Measurements from ENCODE around the gene CACNA1I. TPM values are rescaled to one million over a fixed set of nuclear protein-coding genes. Genes with fewer than 3 reads are reported as not detected.

Gene CACNA1I
- total RNA-seq, 4 donors from 2014 or later = under 0.01 to 0.39 (median 0.33) TPM; not detected in 1

DNA sequence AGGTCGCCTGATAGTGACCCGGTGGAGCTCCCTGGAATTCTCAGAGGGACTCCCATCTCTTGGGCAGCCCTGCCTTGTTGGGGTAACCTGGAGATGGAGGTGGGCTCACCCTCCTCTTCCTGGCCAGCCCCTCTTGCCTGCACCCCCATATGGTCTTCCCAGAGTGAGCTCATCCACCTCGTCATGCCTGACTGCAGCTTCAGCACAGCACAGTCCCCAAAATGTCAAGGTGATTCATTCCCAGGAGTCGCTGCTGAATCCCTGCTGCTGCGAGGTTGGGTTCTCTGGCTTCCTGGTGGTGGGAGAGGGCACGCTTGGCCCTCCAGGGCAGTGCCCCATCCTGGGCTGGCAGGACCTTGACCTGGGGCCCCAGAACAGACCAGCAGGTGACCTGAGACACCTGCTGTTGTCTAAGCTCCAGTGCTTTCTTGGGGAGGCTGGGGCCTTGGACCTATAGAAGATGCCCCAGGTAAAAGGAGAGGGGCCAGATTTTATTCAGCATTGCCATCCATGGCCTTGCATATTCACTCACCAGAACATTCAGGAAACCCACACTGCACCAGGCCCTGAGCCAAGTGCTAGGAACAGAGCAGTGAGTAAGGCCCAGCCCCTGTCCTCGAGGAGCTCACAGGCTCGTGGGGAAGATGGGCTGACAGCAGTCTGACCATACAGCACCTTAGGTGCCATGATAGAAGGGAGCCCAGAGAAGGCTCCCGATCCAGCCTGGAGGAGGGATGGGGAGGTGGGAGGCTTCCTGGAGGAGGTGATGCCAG is 72.9 kb downstream of the CACNA1I start:
- no peak for TF ChIP-seq EP300 (IDR thresholded peaks at IDR 0.05)
- no peak for TF ChIP-seq POLR2A (IDR thresholded peaks at IDR 0.05; ENCODE audit: low read depth)
- TF ChIP-seq, protein P1, sequence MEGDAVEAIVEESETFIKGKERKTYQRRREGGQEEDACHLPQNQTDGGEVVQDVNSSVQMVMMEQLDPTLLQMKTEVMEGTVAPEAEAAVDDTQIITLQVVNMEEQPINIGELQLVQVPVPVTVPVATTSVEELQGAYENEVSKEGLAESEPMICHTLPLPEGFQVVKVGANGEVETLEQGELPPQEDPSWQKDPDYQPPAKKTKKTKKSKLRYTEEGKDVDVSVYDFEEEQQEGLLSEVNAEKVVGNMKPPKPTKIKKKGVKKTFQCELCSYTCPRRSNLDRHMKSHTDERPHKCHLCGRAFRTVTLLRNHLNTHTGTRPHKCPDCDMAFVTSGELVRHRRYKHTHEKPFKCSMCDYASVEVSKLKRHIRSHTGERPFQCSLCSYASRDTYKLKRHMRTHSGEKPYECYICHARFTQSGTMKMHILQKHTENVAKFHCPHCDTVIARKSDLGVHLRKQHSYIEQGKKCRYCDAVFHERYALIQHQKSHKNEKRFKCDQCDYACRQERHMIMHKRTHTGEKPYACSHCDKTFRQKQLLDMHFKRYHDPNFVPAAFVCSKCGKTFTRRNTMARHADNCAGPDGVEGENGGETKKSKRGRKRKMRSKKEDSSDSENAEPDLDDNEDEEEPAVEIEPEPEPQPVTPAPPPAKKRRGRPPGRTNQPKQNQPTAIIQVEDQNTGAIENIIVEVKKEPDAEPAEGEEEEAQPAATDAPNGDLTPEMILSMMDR (IDR thresholded peaks at IDR 0.05) = no peak
- TF ChIP-seq POLR2AphosphoS5 (IDR thresholded peaks at IDR 0.05) = no peak
- Histone ChIP-seq H3K9me3 (peaks cover 0 to 6% (median 2%) of the 10 kb centered on the region in 4 donors), H3K4me1 (no peaks in the 10 kb centered on the region), H3K4me3 (no peak overlapping the region), H3K36me3 (no peaks in the 10 kb centered on the region), H3K27me3 (peaks cover 0 to 53% (median 0%) of the 10 kb centered on the region in 4 donors), H3K27ac (replicated peaks in 1 of 4) (no peak overlapping the region)
- WGBS = 85% methylated on average over 6 of the region's 9 CpGs
- DNase-seq (ENCODE audit: extremely low spot score) = no peak
- intact Hi-C loops (cut with DNase I) = no loop called here

GRCh38 chr22:39645532-39645931 is 75.0 kb downstream of the CACNA1I start:
- no peak for DNase-seq (ENCODE audit: extremely low spot score)
- intact Hi-C loops (cut with DNase I) = no loop called here
- Histone ChIP-seq H3K27me3 (peaks cover 0 to 44% (median 0%) of the 10 kb centered on the region in 4 donors), H3K4me3 (no peak overlapping the region), H3K4me1 (no peaks in the 10 kb centered on the region), H3K36me3 (no peaks in the 10 kb centered on the region), H3K27ac (replicated peaks in 1 of 4) (no peak overlapping the region), H3K9me3 (no peaks in the 10 kb centered on the region)
- 69% methylated on average over 2 of the region's 6 CpGs for WGBS
- no peak for TF ChIP-seq POLR2AphosphoS5 (IDR thresholded peaks at IDR 0.05)
- TF ChIP-seq EP300 (IDR thresholded peaks at IDR 0.05) = no peak
- TF ChIP-seq POLR2A (IDR thresholded peaks at IDR 0.05; ENCODE audit: low read depth) = no peak
- TF ChIP-seq, protein P1 (IDR thresholded peaks at IDR 0.05) = no peak

DNA sequence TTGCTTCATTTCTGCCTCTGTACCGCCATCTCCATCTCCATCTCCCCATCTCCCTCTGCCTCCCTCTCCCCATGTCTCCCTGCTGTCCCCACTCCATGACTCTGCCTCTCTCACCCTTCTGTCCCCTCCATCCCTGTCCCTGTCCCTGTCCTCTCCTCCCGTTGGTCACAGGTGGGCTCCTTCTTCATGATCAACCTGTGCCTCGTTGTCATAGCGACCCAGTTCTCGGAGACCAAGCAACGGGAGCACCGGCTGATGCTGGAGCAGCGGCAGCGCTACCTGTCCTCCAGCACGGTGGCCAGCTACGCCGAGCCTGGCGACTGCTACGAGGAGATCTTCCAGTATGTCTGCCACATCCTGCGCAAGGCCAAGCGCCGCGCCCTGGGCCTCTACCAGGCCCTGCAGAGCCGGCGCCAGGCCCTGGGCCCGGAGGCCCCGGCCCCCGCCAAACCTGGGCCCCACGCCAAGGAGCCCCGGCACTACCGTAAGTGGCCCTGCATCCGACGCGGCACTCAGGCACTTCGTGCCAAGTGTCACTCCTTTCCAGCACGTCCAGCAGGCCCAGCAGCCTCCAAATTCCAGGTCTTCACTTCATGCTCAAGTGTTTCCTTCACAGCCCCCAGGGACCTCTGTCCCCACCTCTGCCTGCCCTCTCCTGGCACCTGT is 76.0 kb downstream of the CACNA1I start:
- Histone ChIP-seq H3K27ac (replicated peaks in 1 of 4) (no peak overlapping the region), H3K36me3 (no peaks in the 10 kb centered on the region), H3K4me3 (no peak overlapping the region), H3K27me3 (peaks cover 0 to 41% (median 0%) of the 10 kb centered on the region in 4 donors), H3K9me3 (peaks cover 0 to 6% (median 3%) of the 10 kb centered on the region in 4 donors), H3K4me1 (no peaks in the 10 kb centered on the region)
- intact Hi-C loops (cut with DNase I) = no loop called here
- WGBS = 94% methylated on average over 14 of the region's 31 CpGs
- no peak for TF ChIP-seq POLR2AphosphoS5 (IDR thresholded peaks at IDR 0.05)
- DNase-seq (ENCODE audit: extremely low spot score) = no peak

DNA sequence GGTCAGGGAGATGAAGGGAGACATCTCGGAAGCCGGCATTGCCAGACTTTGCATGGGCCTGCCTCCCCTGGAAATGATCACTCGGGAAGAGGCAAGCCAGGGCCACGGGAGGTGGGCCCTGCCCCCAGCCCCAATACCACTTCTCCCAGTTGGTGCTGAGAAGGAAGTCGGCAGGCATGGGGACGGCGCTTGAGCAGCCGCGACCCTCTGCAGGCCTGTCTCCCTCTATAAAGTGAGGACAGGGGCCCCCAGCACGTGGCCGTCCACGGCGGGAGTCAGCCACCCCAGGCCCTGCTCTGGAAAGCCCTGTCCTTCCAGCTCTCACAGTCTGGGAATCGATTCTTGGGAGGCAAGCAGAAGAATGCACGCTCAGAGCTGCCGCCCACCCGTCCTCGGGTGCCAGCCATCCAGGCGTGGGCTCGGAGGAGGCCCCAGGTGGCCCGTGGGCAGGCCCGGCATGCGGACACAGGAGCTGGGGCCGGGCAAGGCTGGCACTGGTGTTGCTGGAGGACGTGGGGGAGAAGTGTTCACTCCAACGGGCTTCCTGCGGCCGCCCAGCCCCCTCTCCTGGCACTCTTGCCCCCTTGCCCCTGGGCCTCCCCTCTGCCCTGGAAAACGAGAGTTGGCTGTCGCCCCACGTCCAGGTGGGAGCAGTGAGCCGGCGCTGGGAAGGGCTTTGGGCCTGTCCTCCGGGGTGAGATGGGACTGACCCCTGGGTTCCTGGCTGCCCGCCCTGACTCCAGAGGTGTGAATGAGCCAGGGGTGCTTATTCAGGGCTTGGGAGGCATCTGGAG is 77.5 kb downstream of the CACNA1I start:
- DNase-seq (ENCODE audit: extremely low spot score) = no peak
- Histone ChIP-seq H3K36me3 (no peaks in the 10 kb centered on the region), H3K4me3 (no peak overlapping the region), H3K27me3 (peaks cover 0 to 30% (median 0%) of the 10 kb centered on the region in 4 donors), H3K4me1 (no peaks in the 10 kb centered on the region), H3K27ac (replicated peaks in 1 of 4) (no peak overlapping the region), H3K9me3 (peaks cover 0 to 9% (median 6%) of the 10 kb centered on the region in 4 donors)
- WGBS = 73% methylated on average over 18 of the region's 35 CpGs
- intact Hi-C loops (cut with DNase I) = no loop called here
- TF ChIP-seq POLR2AphosphoS5 (IDR thresholded peaks at IDR 0.05) (no peak), POLR2A (IDR thresholded peaks at IDR 0.05; ENCODE audit: low read depth) (no peak), EP300 (IDR thresholded peaks at IDR 0.05) (no peak)
- TF ChIP-seq, protein P1 (IDR thresholded peaks at IDR 0.05) = no peak

DNA sequence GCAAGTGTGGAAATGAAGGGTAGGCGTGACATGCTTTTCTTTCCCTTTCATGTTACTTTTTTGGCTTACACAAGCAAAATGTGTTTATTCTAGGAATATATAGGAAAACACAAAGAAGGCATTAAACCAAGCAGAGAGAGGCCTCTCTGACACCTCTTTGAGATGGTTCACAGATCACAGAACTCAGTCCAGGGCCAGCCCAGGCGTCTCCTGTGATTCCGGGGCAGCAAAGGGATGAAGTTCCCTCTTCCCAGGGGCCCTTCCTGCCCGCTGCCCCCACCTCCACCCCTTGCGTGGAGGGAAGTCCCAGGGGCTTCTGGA is 78.0 kb downstream of the CACNA1I start:
- WGBS = 74% methylated on average over 3 of the region's 5 CpGs
- no peak for DNase-seq (ENCODE audit: extremely low spot score)
- Histone ChIP-seq H3K27me3 (peaks cover 0 to 31% (median 0%) of the 10 kb centered on the region in 4 donors), H3K27ac (replicated peaks in 1 of 4) (no peak overlapping the region), H3K36me3 (no peaks in the 10 kb centered on the region), H3K9me3 (peaks cover 0 to 9% (median 6%) of the 10 kb centered on the region in 4 donors), H3K4me1 (no peaks in the 10 kb centered on the region), H3K4me3 (no peak overlapping the region)
- TF ChIP-seq POLR2A (IDR thresholded peaks at IDR 0.05; ENCODE audit: low read depth) (no peak), EP300 (IDR thresholded peaks at IDR 0.05) (no peak), POLR2AphosphoS5 (IDR thresholded peaks at IDR 0.05) (no peak)
- TF ChIP-seq, protein P1 (IDR thresholded peaks at IDR 0.05) = no peak
- intact Hi-C loops (cut with DNase I) = no loop called here

Measured in esophagus muscularis mucosa (tissue), 4 donors.